Parathyroid adenoma (tissue), 2 donors: Measurements from ENCODE around the gene HOMER1.

ENCODE experiments used
- H2AFZ ChIP-seq: fragments of 300-600 bp; sonication (generic); one replicate; pipeline ENCODE4 v1.7.0; 2017; ENCODE audit warnings: antibody characterized with exemption, mild to moderate bottlenecking
- H3K27ac ChIP-seq: fragments of 300-600 bp; sonication (generic); one replicate; pipeline ENCODE4 v1.7.0; 2017
- H3K27me3 ChIP-seq: fragments of 300-600 bp; sonication (generic); one replicate; pipeline ENCODE4 v1.7.0; 2017; ENCODE audit warnings: low read length; ENCODE audit not compliant: control insufficient read depth, insufficient read depth
- H3K36me3 ChIP-seq: fragments of 300-600 bp; sonication (generic); one replicate; pipeline ENCODE4 v1.7.0; 2017; ENCODE audit warnings: low read length; ENCODE audit not compliant: control insufficient read depth, insufficient read depth
- H3K4me1 ChIP-seq: fragments of 300-600 bp; sonication (generic); one replicate; pipeline ENCODE4 v1.7.0; 2017; ENCODE audit warnings: control low read depth
- H3K4me2 ChIP-seq: fragments of 300-600 bp; sonication (generic); one replicate; pipeline ENCODE4 v1.7.0; 2017; ENCODE audit warnings: low read length
- H3K4me3 ChIP-seq: fragments of 300-600 bp; sonication (generic); one replicate; pipeline ENCODE4 v1.7.0; 2017; ENCODE audit warnings: low read depth, low read length
- H3K79me2 ChIP-seq: fragments of 300-600 bp; sonication (generic); one replicate; pipeline ENCODE4 v1.7.0; 2017; ENCODE audit warnings: control low read depth
- H3K9ac ChIP-seq: fragments of 300-600 bp; sonication (generic); one replicate; pipeline ENCODE4 v1.7.0; 2017; ENCODE audit warnings: mild to moderate bottlenecking
- H3K9me3 ChIP-seq: fragments of 300-600 bp; sonication (generic); one replicate; pipeline ENCODE4 v1.7.0; 2017; ENCODE audit warnings: low read length; ENCODE audit not compliant: control insufficient read depth
- CTCF ChIP-seq: fragments of 300-600 bp; sonication (generic); IDR thresholded peaks from one replicate; pipeline ENCODE4 v1.7.0; 2017; ENCODE audit warnings: antibody characterized with exemption, mild to moderate bottlenecking
- donor health status: primary hyperparathyroidism.

Gene HOMER1

GRCh38 chr5:79329453-79329852, 184.5 kb downstream of the HOMER1 start:
- no peak for TF ChIP-seq CTCF
- no peaks in the 10 kb centered on the region for H3K9me3 ChIP-seq
- H3K4me3 ChIP-seq, result no peak overlapping the region
- H3K27me3 ChIP-seq, result no peaks in the 10 kb centered on the region
- H3K27ac ChIP-seq, result no peak overlapping the region
- no peak overlapping the region for H3K4me2 ChIP-seq
- H3K9ac ChIP-seq, result no peak overlapping the region
- no peaks in the 10 kb centered on the region for H3K79me2 ChIP-seq
- H3K36me3 ChIP-seq, result no peaks in the 10 kb centered on the region
- no peaks in the 10 kb centered on the region for H3K4me1 ChIP-seq
- H2AFZ ChIP-seq, result no peak overlapping the region
